Left lobe of liver (tissue), 2 donors: ENCODE results near the gene TNIK. TPM values are rescaled to one million over a fixed set of nuclear protein-coding genes. Genes with fewer than 3 reads are reported as not detected.

Experiments used
- ATAC-seq: fragments of 200-7000 bp; cut with Tn5 transposase; one replicate; pipeline ENCODE4 v1.9.1; 2020; ENCODE audit warnings: mild to moderate bottlenecking, moderate library complexity
- DNase-seq: peaks from one replicate; pipeline ENCODE4 v3.0.0-alpha.2; 2020; ENCODE audit warnings: low spot score
- total RNA-seq: library from RNA; stranded (reverse); gene quantifications from one replicate; pipeline ENCODE4 v1.2.1, GENCODE V29; 2021
- donor health status: DM: no; HTN: no; CAD: no; lungs with moderate emphysema.
- donor health status: DM: no; HTN: yes; CAD: no.

The TNIK gene
- total RNA-seq, 1 donor from 2014 or later, result 4.0 TPM

GRCh38 chr3:171181907-171182690, 278.1 kb downstream of the TNIK start:
- no peak for ATAC-seq
- no peak for DNase-seq

DNA sequence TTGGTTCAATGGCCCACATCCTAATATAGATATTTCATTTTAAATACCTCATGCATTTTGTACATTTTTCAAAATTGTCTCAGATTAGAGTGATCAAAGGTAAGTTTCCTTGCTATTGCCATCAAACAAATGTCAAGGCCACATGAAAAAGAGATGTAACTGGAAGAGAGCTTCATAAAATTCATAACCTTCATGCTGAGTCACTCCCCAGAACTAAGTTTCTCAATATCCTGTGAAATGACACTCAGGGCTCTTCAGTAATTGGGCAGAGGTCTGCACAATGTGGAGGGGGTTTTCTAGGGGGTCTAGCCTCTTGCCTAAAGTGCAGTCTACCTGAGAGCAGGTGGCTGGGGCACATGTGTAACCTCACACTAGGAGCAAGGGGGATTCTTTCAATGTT, 281.5 kb downstream of the TNIK start:
- DNase-seq (no peak), ATAC-seq (no peak)

DNA sequence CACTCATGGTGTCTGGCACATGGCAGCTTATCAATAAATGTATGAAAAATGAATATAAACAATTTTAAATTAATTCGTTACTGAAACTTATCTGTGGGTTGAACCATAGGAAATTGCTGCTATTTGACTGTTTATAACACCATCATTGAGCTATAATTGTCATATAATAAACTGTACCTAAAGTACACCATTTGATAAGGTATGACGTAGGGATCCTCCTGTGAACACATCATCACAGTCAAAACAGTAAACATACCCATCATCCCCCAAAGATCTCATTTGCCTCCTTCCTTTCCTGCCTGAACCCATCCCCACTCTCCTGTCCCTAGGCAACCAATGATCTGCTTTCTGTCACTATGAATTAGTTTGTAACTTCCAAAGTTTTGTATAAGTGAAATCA, 282.7 kb downstream of the TNIK start:
- ATAC-seq, result no peak
- no peak for DNase-seq

DNA sequence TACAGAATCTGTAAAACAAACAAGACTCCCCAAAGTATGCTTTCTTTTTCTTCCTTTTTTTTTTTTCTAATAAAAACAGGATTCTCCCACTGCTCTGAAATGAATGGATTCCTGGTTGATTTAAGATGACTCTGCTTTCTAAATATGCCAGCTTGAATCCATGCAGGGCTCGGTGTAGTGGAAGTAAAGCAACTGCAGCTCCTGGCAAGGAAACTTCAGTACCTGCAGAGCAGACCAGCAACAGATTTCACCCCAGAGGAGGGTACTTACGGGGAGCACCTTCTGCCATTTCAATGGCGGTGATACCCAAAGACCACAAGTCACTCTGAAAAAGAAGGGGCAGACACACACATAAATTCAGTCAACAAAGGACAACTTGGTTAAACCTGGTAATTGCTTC, 283.1 kb downstream of the TNIK start:
- no peak for DNase-seq
- no peak for ATAC-seq

DNA sequence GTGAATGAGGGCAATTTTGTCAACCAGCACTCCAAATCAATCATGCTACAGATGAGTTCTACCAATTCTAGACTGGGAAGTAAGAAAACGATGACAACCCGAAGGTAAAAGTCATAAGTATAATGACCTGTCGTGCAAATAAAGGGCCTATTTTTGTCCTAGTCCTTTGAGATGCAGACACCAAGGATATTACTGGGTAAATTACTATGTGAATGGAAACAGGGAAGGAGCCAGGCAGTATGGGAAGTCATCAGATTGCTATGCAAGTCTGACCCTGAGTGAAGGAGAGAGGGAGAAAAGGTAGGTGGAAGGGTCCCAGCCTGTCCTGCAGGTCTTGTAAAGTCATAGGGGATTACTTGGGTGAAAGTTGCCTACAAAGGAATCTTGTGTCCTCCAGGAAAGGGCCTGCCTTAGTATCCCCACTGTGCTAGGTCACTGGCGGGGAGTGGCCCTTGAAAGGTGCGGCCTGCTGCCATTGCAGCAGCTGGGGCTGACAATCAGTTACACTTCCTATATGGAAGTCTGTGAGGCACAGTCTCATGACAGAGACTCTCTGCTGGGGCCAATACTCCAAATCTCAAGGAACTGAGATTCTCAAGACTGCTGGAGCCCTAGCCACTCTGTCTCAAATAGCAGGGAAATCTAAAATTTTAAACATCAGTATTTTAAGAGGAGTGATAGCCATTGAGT, 283.8 kb downstream of the TNIK start:
- no peak for ATAC-seq
- DNase-seq, result no peak

- no peak for ATAC-seq
- DNase-seq, result no peak
Observed at GRCh38 chr3:171175741-171176234, 284.4 kb downstream of the TNIK start.

- peak; percentile 73 for ATAC-seq
- peak; percentile 51 for DNase-seq
Observed at GRCh38 chr3:171173736-171174135, 286.5 kb downstream of the TNIK start.

- ATAC-seq (no peak), DNase-seq (no peak)
Observed at GRCh38 chr3:171172070-171172469, 288.1 kb downstream of the TNIK start.

DNA sequence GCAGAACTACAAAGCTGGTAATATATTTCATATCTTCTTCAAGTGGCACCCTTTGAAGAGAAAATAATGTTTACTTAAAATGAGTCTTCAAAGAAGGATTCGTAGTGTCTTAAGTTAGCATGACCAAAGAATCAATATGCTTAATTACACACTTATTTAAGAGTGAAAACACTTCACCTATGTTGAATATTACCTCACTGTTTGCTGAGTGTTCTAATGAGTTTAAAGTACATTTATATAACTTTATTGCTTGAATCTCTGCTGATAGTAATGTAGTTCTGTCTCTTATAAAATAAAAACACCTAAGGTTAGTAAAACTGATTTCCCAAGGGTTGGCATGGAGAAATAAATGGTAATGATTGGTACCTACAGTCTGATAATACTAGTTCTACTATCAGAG, 290.3 kb downstream of the TNIK start:
- ATAC-seq (no peak), DNase-seq (no peak)

DNA sequence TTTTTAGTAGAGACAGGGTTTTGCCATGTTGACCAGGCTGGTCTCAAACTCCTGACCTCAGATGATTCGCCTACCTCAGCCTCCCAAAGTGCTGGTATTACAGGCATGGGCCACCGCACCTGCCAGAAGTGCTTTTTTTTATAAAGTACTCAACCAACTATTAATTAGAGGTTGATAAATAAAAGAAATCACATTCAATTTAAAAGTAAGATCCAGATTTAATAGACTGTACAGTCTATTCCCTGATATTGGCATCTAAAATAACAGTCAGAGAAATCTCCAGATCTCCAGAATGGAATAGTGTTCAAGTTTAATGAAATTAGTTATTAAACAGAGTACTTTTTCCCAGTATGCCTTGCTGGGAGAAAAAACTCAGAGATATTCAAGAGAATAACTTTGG, 290.8 kb downstream of the TNIK start:
- no peak for DNase-seq
- ATAC-seq, result no peak

GRCh38 chr3:171168551-171168950, 291.7 kb downstream of the TNIK start:
- DNase-seq (no peak), ATAC-seq (no peak)

DNA sequence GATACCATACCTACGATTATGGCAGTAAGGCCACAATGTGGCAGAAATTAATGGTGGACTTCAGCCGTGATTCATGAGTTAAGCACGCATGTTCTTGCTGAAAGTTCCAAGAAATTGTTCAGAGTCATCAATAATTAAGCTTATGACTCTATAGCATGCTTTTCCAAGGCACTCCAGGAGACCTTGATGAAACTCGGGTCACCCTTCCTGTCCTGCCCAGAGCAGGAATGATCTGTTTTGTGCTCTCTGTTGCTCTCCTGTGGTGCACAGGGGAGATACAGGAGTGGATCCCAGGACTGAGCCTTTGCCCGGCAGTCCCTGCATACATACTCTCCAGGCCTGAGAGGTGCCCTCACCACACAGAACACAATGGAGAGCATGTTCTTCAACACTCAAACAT, 292.1 kb downstream of the TNIK start:
- ATAC-seq (peak; percentile 98), DNase-seq (peak; percentile 63)

DNA sequence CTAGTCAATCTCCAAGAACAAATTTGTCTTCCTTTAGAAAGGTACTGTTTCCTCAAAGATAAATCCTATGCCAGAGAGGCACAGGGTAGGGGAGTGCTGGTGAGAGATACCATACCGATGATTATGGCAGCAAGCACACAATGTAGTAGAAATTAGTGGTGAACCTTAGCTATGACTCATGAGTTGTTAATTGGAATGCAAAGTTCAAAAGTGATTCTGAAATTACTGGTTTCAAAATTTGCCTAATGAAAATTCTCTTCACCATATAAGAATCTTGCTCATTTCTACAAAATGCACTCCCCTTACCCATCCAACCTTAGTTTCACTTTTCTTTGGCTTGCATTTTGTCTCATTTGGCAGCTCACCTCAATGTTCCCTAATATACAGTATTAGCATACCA, 294.2 kb downstream of the TNIK start:
- ATAC-seq (no peak), DNase-seq (no peak)

DNA sequence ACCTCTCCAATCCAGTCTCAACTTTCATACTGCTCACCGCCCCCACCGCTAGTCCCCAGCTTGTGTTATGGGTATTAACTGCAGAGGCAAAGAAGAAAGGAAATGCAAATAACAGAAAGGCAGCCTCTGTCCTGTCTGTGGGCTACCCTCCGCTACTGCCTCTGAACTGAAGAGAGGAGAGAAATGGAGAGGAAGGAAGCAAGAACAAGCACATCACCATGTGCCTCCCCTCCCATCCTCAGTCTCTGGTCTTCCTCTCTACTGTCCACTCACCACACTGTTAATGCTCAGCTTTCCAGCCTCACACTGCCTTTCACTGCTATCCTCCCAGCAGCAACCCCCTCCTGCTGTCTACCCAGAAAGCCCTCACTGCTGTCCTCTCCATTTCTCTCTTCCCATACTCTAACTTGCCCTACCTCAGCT, 294.7 kb downstream of the TNIK start:
- no peak for ATAC-seq
- DNase-seq, result no peak

DNA sequence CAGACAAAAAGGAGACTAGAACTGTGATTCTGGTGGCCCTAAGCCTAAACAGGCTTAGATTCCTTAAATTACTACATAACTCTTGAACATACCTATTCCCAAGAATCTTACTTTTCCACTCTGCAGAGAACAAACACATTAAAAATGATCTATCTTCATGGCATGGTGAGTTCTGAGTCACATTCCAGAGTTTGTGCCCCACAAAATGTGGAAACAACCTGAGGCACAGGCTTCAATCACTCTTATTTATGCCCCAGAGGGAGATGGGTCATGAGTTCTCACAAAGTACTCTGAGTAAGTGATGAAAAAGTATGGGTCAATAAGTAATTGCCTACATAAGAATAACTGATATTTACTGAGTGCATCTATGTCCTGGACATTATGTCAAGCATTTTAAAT, 296.1 kb downstream of the TNIK start:
- DNase-seq (no peak), ATAC-seq (no peak)

DNA sequence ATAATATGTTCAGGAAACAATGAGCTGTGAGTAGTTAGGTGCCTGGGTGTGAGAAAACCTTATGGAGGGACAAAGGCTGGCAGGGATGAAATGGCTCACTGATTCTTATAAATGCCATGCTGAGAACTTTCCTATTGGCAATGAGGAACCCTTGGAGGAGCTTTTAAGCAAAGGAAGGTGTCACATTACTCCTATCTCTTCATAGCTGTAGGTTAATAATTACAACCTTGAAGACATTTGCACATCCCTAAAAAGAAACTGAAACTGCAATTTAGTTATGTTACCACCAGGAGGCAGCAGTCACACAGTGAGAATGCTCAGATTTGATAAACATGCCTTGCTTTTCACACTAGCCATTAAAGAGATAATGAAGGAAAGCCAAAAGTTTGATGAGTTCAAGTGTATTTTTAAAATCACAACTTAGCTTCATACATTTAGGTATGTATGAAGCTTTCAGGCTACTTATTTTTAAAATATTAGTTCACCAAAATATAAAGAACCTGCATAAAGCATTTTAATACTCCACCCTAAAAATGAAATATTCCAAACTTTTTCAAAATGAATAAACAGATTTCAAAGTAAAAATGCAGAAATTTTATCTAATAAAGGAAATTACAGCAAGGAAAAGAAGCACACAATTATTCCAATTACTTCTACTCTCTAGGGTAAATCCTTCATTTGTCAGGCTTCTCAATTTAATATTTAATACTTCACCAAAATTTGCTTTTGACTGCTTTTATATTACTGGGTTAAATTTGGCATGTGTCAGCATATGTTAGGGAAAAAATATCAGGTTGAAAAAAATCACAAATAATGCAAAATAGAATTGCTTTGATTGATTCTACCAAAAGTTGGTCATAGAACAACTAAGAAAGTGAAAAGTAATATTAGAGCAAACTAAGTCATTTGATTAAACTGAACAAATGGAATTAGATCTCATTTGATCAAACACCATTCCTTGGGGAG, 296.8 kb downstream of the TNIK start:
- ATAC-seq, result no peak

GRCh38 chr3:171160325-171160724, 299.9 kb downstream of the TNIK start:
- ATAC-seq, result no peak
- DNase-seq, result no peak

More for the DNA sequence above, 296.8 kb downstream of the TNIK start:
- no peak for DNase-seq

DNA sequence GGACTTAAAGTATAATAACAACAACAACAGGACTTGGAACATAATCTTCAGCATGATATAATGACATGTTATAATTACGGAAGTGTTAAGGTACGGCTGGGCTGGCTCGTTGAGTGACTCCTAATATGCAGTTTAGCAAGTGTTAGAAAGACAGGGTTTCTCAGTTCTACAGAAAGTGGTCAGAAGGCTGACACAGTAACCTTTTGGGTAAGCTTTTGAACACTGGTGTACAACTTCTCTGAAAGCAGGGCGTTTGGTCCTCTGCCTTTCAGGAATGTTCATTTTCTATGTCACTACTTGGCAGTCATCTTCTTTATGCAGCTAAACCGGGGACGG, 300.4 kb downstream of the TNIK start:
- no peak for DNase-seq
- no peak for ATAC-seq

GRCh38 chr3:171159024-171159821, 301.0 kb downstream of the TNIK start:
- ATAC-seq (no peak), DNase-seq (no peak)

GRCh38 chr3:171157980-171158379, 302.2 kb downstream of the TNIK start:
- no peak for DNase-seq
- no peak for ATAC-seq
